Measurements from ENCODE around the gene CPVL. TPM values are rescaled to one million over a fixed set of nuclear protein-coding genes. Genes with fewer than 3 reads are reported as not detected.
A peak's percentile ranks its signal among the peaks of the same experiment; 100 is the strongest.

Gene CPVL
- total and polyA plus RNA-seq, 2 of the 8 experiments (the other 6 are each of a cell fraction or from before 2014, with no cell fraction given), result 40.0 to 55.0 TPM

GRCh38 chr7:28984631-28985030, 161.7 kb downstream of the CPVL start (continued):
- TF ChIP-seq TEAD4 (IDR thresholded peaks at IDR 0.05; ENCODE audit: low read depth, low read length) (no peak), JUND (IDR thresholded peaks at IDR 0.05; ENCODE audit: low read length) (0 out of 2 replicates have a peak, but pooled peaks have one; percentile 27), CHD2 (IDR thresholded peaks at IDR 0.05; ENCODE audit: low read length) (no peak), NRF1 (IDR thresholded peaks at IDR 0.05; ENCODE audit: low read depth, low read length) (no peak), RNF2 (IDR thresholded peaks at IDR 0.05; ENCODE audit: borderline replicate concordance, low read depth, low read length, missing control alignments, poor library complexity, severe bottlenecking) (no peak), TBP (IDR thresholded peaks at IDR 0.05; ENCODE audit: low read depth, low read length) (no peak), HDAC6 (IDR thresholded peaks at IDR 0.05; ENCODE audit: low read depth, low read length) (no peak), ASH2L (IDR thresholded peaks at IDR 0.05; ENCODE audit: low read length) (peak; percentile 23), SP2 (IDR thresholded peaks at IDR 0.05; ENCODE audit: low read length) (no peak), RBBP5 (IDR thresholded peaks at IDR 0.05; ENCODE audit: borderline replicate concordance, low read depth, low read length) (no peak), PHF8 (conservative IDR thresholded peaks at IDR 0.05; ENCODE audit: low read depth, low read length) (no peak), ZNF274 (IDR thresholded peaks at IDR 0.05; ENCODE audit: borderline replicate concordance, extremely low read depth, low read length) (no peak), KDM4A (IDR thresholded peaks at IDR 0.05; ENCODE audit: low read depth, low read length, severe bottlenecking) (no peak), CTCF (IDR thresholded peaks at IDR 0.05; ENCODE audit: control extremely low read depth in 1 of 3, insufficient read depth in 1 of 3, low read depth in 1 of 3, low read length in 3 of 3) (peak in 2 of 3 experiments; percentile 12 to 20; a peak in 2 of 4 replicates), ATF2 (IDR thresholded peaks at IDR 0.05; ENCODE audit: low read length) (no peak), BCL11A (IDR thresholded peaks at IDR 0.05; ENCODE audit: low read depth in 2 of 2, low read length in 2 of 2) (no peak), KDM1A (IDR thresholded peaks at IDR 0.05; ENCODE audit: borderline replicate concordance, low read length) (no peak), BRCA1 (IDR thresholded peaks at IDR 0.05; ENCODE audit: low read depth, low read length) (no peak), TCF12 (IDR thresholded peaks at IDR 0.05; ENCODE audit: low read depth, low read length) (no peak), CHD1 (IDR thresholded peaks at IDR 0.05; ENCODE audit: low read depth, low read length) (no peak), GTF2F1 (IDR thresholded peaks at IDR 0.05; ENCODE audit: borderline replicate concordance, low read depth, low read length) (no peak), SIN3A (conservative IDR thresholded peaks at IDR 0.05 in 1 of 2, IDR thresholded peaks at IDR 0.05 in 1 of 2; ENCODE audit: low read depth in 1 of 2, low read length in 2 of 2) (no peak)

All from H1 (cell line).